MM.1S (cell line): ENCODE measurements around the gene KIAA0040.

Experiments
- EZH2 ChIP-seq: fragments of 300-600 bp; sonication (generic); optimal IDR thresholded peaks from 2 replicates; pipeline ENCODE3; 2017; ENCODE audit warnings: low read depth, mild to moderate bottlenecking, antibody characterized with exemption, low read length, mixed read lengths
- TF ChIP-seq, protein P1 (sequence below): fragments of 300-600 bp; sonication (generic); IDR thresholded peaks from 2 replicates; pipeline ENCODE4 v1.5.1; 2016; ENCODE audit warnings: antibody characterized with exemption, low read length, mixed read lengths

DNA sequence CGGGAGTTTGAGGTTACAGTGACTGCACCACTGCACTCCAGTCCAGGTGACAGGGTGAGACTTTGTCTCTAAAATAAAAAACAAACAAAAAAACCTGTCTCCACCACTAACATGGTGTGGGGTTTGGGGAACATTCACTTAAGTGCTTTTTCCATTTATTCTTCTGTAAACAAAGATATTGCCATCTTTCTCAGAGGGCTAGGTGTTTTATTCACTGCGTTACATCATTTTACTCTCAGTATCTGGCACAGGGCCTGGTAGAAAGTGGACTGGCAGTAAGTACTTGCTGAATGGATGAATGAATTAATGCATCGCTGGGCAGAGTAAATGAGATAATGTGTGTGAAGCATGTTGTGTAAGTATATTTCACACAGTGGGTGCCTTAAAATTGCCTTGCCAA, 20.1 kb downstream of the KIAA0040 start:
- TF ChIP-seq, protein P1, sequence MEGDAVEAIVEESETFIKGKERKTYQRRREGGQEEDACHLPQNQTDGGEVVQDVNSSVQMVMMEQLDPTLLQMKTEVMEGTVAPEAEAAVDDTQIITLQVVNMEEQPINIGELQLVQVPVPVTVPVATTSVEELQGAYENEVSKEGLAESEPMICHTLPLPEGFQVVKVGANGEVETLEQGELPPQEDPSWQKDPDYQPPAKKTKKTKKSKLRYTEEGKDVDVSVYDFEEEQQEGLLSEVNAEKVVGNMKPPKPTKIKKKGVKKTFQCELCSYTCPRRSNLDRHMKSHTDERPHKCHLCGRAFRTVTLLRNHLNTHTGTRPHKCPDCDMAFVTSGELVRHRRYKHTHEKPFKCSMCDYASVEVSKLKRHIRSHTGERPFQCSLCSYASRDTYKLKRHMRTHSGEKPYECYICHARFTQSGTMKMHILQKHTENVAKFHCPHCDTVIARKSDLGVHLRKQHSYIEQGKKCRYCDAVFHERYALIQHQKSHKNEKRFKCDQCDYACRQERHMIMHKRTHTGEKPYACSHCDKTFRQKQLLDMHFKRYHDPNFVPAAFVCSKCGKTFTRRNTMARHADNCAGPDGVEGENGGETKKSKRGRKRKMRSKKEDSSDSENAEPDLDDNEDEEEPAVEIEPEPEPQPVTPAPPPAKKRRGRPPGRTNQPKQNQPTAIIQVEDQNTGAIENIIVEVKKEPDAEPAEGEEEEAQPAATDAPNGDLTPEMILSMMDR: no peak
- no peak for TF ChIP-seq EZH2
